A549 (cell line): ENCODE measurements around the gene PIK3C2B.

Source experiments
- CTCF ChIP-seq: fragments of >200 bp; sonication (Bioruptor Twin); formaldehyde crosslinking; IDR thresholded peaks from 3 replicates; pipeline ENCODE4 v1.5.1; 2016
- EP300 ChIP-seq, 2 experiments: fragments of >200 bp; sonication (Bioruptor Twin); formaldehyde crosslinking; IDR thresholded peaks; 2 replicates in 1 of 2; 3 replicates in 1 of 2; pipeline ENCODE4 v1.6.1; 2016 to 2017
- ESRRA ChIP-seq: fragments of 150-350 bp; IDR thresholded peaks from 2 replicates; pipeline ENCODE4 v1.6.1; 2014; ENCODE audit warnings: mild to moderate bottlenecking, low read length, borderline replicate concordance
- HDAC2 ChIP-seq: fragments of 200-600 bp; sonication (generic); IDR thresholded peaks from 2 replicates; pipeline ENCODE4 v1.6.1; 2016
- JUNB ChIP-seq: fragments of >200 bp; sonication (Bioruptor Twin); formaldehyde crosslinking; IDR thresholded peaks from 2 replicates; pipeline ENCODE4 v1.6.1; 2016
- KDM1A ChIP-seq: fragments of 200-600 bp; sonication (generic); IDR thresholded peaks from 2 replicates; pipeline ENCODE4 v1.6.1; 2016; ENCODE audit warnings: low read depth, mild to moderate bottlenecking
- MAFK ChIP-seq: fragments of 450-650 bp; IDR thresholded peaks from 2 replicates; pipeline ENCODE4 v1.6.1; 2014; ENCODE audit not compliant: partially characterized antibody
- PBX3 ChIP-seq: IDR thresholded peaks from 2 replicates; pipeline ENCODE4 v1.6.1; 2012
- POLR2A ChIP-seq: IDR thresholded peaks from 2 replicates; pipeline ENCODE4 v1.6.1; 2012; ENCODE audit warnings: mild to moderate bottlenecking, low read length
- POLR2AphosphoS2 ChIP-seq: conservative IDR thresholded peaks from 2 replicates; pipeline ENCODE4 v1.6.1; 2012; ENCODE audit warnings: low read length, improper control_type of control experiment, inconsistent platforms
- REST ChIP-seq: fragments of 200-600 bp; sonication (generic); IDR thresholded peaks from 2 replicates; pipeline ENCODE4 v1.6.1; 2016; ENCODE audit warnings: antibody characterized with exemption, mild to moderate bottlenecking, moderate library complexity
- USF2 ChIP-seq: fragments of 450-650 bp; IDR thresholded peaks from 2 replicates; pipeline ENCODE4 v1.6.1; 2014; ENCODE audit warnings: antibody characterized with exemption

- TF ChIP-seq CTCF (no peak), PBX3 (no peak), KDM1A (no peak), JUNB (no peak), USF2 (no peak), POLR2A (no peak), REST (no peak), MAFK (no peak), EP300 (IDR thresholded peaks at IDR 0.05) (no peak), ESRRA (no peak), POLR2AphosphoS2 (no peak), HDAC2 (no peak)
Measured at GRCh38 chr1:204464701-204465100, 29.9 kb downstream of the PIK3C2B start.
